Measurements from ENCODE around the gene SORCS2. TPM values are rescaled to one million over a fixed set of nuclear protein-coding genes. Genes with fewer than 3 reads are reported as not detected.
A peak's percentile ranks its signal among the peaks of the same experiment; 100 is the strongest.

Gene SORCS2
- total RNA-seq, 4 donors from 2014 or later = 2.0 to 7.4 (median 3.6) TPM

GRCh38 chr4:7320206-7320797 lies 128.0 kb downstream of the SORCS2 start:
- Histone ChIP-seq H3K4me1 (peaks cover 0 to 7% (median 0%) of the 10 kb centered on the region in 3 donors), H3K4me3 (no peak overlapping the region), H3K27ac (no peak overlapping the region), H3K36me3 (peaks cover 0 to 8% of the 10 kb centered on the region in 2 donors), H3K9me3 (peaks cover 0 to 23% (median 0%) of the 10 kb centered on the region in 3 donors), H3K27me3 (no peaks in the 10 kb centered on the region)
- no peak for ATAC-seq
- whole genome bisulfite sequencing, 2 donors (ENCODE audit: low coverage in 1 of 2) = 55 to 100% methylated on average over 1 to 5 of the region's 5 CpGs
- TF ChIP-seq EP300 (IDR thresholded peaks at IDR 0.05) (no peak), POLR2AphosphoS5 (IDR thresholded peaks at IDR 0.05) (no peak), POLR2A (IDR thresholded peaks at IDR 0.05) (no peak), CTCF (IDR thresholded peaks at IDR 0.05) (no peak)

GRCh38 chr4:7322166-7322991 lies 130.0 kb downstream of the SORCS2 start:
- Histone ChIP-seq H3K4me3 (no peak overlapping the region), H3K4me1 (peaks cover 0 to 16% (median 0%) of the 10 kb centered on the region in 3 donors), H3K36me3 (peaks cover 0 to 8% of the 10 kb centered on the region in 2 donors), H3K9me3 (peaks cover 0 to 23% (median 0%) of the 10 kb centered on the region in 3 donors), H3K27ac (peak overlapping the region in 1 of 4 donors; percentile 30), H3K27me3 (no peaks in the 10 kb centered on the region)
- TF ChIP-seq CTCF (IDR thresholded peaks at IDR 0.05) = no peak
- no peak for TF ChIP-seq POLR2A (IDR thresholded peaks at IDR 0.05)
- no peak for TF ChIP-seq EP300 (IDR thresholded peaks at IDR 0.05)
- TF ChIP-seq POLR2AphosphoS5 (IDR thresholded peaks at IDR 0.05) = no peak
- peak; percentile 29 for ATAC-seq
- whole genome bisulfite sequencing, 2 donors (ENCODE audit: low coverage in 1 of 2) = 53 to 66% methylated on average over 3 to 14 of the region's 18 CpGs

- 60 to 94% methylated on average over 1 to 3 of the region's 5 CpGs for WGBS, 2 donors (ENCODE audit: low coverage in 1 of 2)
- Histone ChIP-seq H3K9me3 (peaks cover 0 to 17% (median 0%) of the 10 kb centered on the region in 3 donors), H3K4me3 (no peak overlapping the region), H3K4me1 (peaks cover 0 to 23% (median 0%) of the 10 kb centered on the region in 3 donors), H3K27me3 (no peaks in the 10 kb centered on the region), H3K36me3 (peaks cover 0 to 3% of the 10 kb centered on the region in 2 donors), H3K27ac (no peak overlapping the region)
- ATAC-seq = no peak
- TF ChIP-seq POLR2AphosphoS5 (IDR thresholded peaks at IDR 0.05) = no peak
- no peak for TF ChIP-seq POLR2A (IDR thresholded peaks at IDR 0.05)
- TF ChIP-seq EP300 (IDR thresholded peaks at IDR 0.05) = no peak
- no peak for TF ChIP-seq CTCF (IDR thresholded peaks at IDR 0.05)
These were observed 131.1 kb downstream of the SORCS2 start for GRCh38 chr4:7323461-7323871.

GRCh38 chr4:7323872-7324650 lies 131.7 kb downstream of the SORCS2 start:
- H3K36me3 ChIP-seq = no peaks in the 10 kb centered on the region
- 74% methylated on average over 4 of the region's 16 CpGs; no CpG with 5 or more reads in 1 of the 2 donors for WGBS, 2 donors (ENCODE audit: low coverage in 1 of 2)

More at GRCh38 chr4:7323872-7324650, 131.7 kb downstream of the SORCS2 start:
- Histone ChIP-seq H3K9me3 (peaks cover 0 to 11% (median 0%) of the 10 kb centered on the region in 3 donors), H3K27ac (no peak overlapping the region), H3K4me1 (peaks cover 0 to 29% (median 4%) of the 10 kb centered on the region in 3 donors), H3K27me3 (no peaks in the 10 kb centered on the region), H3K4me3 (no peak overlapping the region)
- ATAC-seq = no peak
- TF ChIP-seq CTCF (IDR thresholded peaks at IDR 0.05) (no peak), POLR2AphosphoS5 (IDR thresholded peaks at IDR 0.05) (no peak), POLR2A (IDR thresholded peaks at IDR 0.05) (no peak), EP300 (IDR thresholded peaks at IDR 0.05) (no peak)
